Kidney epithelial cell (primary cell): ENCODE data around the gene ABCA4. TPM values are rescaled to one million over a fixed set of nuclear protein-coding genes. Genes with fewer than 3 reads are reported as not detected.

ENCODE experiments used
- DNase-seq: peaks from one replicate; pipeline ENCODE4 v3.0.0-alpha.2; 2010; ENCODE audit warnings: low read depth
- H3K27me3 ChIP-seq: 2 replicates; pipeline ENCODE4 v1.6.0; 2011; ENCODE audit warnings: low read length; ENCODE audit not compliant: control insufficient read depth, insufficient read depth
- H3K36me3 ChIP-seq: 2 replicates; pipeline ENCODE4 v1.5.1; 2011; ENCODE audit warnings: low read length; ENCODE audit not compliant: control insufficient read depth, insufficient read depth
- H3K4me3 ChIP-seq: 2 replicates; pipeline ENCODE4 v1.5.1; 2011; ENCODE audit warnings: low read depth, mild to moderate bottlenecking, control low read depth, low read length
- CTCF ChIP-seq: IDR thresholded peaks from 2 replicates; pipeline ENCODE4 v1.5.1; 2011; ENCODE audit warnings: mild to moderate bottlenecking, moderate library complexity, low read length, control low read depth, inconsistent platforms; ENCODE audit not compliant: insufficient read depth, poor library complexity, severe bottlenecking
- total RNA-seq: library from RNA; depleted of rRNA; stranded (reverse); fragments of >200 nt; gene quantifications from 2 replicates; pipeline ENCODE4 v1.2.3, GENCODE V29; 2015

ABCA4 gene
- total RNA-seq, 1 donor from 2014 or later: not detected

GRCh38 chr1:94120570-94120901, 412 bp downstream of the ABCA4 start:
- DNase-seq: no peak
- Histone ChIP-seq H3K4me3 (no peak overlapping the region), H3K27me3 (no peaks in the 10 kb centered on the region), H3K36me3 (no peaks in the 10 kb centered on the region)
- no peak for TF ChIP-seq CTCF

- no peak overlapping the region for H3K4me3 ChIP-seq
- no peaks in the 10 kb centered on the region for H3K27me3 ChIP-seq
- no peak for DNase-seq
- H3K36me3 ChIP-seq: no peaks in the 10 kb centered on the region
- TF ChIP-seq CTCF: no peak
Measured at GRCh38 chr1:94119796-94120569, 965 bp downstream of the ABCA4 start.

GRCh38 chr1:94119306-94119705, 1.6 kb downstream of the ABCA4 start:
- no peak for TF ChIP-seq CTCF

GRCh38 chr1:94118471-94118870, 2.5 kb downstream of the ABCA4 start:
- no peaks in the 10 kb centered on the region for H3K36me3 ChIP-seq
- TF ChIP-seq CTCF: no peak
- no peaks in the 10 kb centered on the region for H3K27me3 ChIP-seq
- no peak for DNase-seq
- no peak overlapping the region for H3K4me3 ChIP-seq

More at GRCh38 chr1:94119306-94119705, 1.6 kb downstream of the ABCA4 start:
- H3K27me3 ChIP-seq: no peaks in the 10 kb centered on the region
- no peak overlapping the region for H3K4me3 ChIP-seq
- DNase-seq: no peak
- H3K36me3 ChIP-seq: no peaks in the 10 kb centered on the region

GRCh38 chr1:94118013-94118412, 2.9 kb downstream of the ABCA4 start:
- no peaks in the 10 kb centered on the region for H3K27me3 ChIP-seq
- TF ChIP-seq CTCF: no peak
- H3K4me3 ChIP-seq: no peak overlapping the region
- H3K36me3 ChIP-seq: no peaks in the 10 kb centered on the region
- DNase-seq: no peak
